HUDEP-2 (cell line): ENCODE results near the gene EIF4ENIF1.
"Not testable (repeated sequence)": the region's sequence is repeated elsewhere in the genome, so short reads cannot be mapped to it uniquely, and the experiment has no call there.

ENCODE experiments used
- DNase-seq, 76 experiments: peaks; one replicate each; lab custom pipeline; 2025; ENCODE audit not compliant: unreplicated experiment in 76 of 76; lab: John Stamatoyannopoulos, UW

The EIF4ENIF1 gene

GRCh38 chr22:31447337-31447736, 42.3 kb downstream of the EIF4ENIF1 start:
- no peak for DNase-seq

- DNase-seq = no peak
Observed at GRCh38 chr22:31446767-31447166, 42.9 kb downstream of the EIF4ENIF1 start.

GRCh38 chr22:31446208-31446607, 43.4 kb downstream of the EIF4ENIF1 start:
- DNase-seq = no peak

GRCh38 chr22:31445642-31446041, 44.0 kb downstream of the EIF4ENIF1 start:
- DNase-seq = no peak

- no peak for DNase-seq
Observed at GRCh38 chr22:31443516-31443915, 46.1 kb downstream of the EIF4ENIF1 start.

- no peak for DNase-seq
Observed at GRCh38 chr22:31442768-31443489, 46.7 kb downstream of the EIF4ENIF1 start.

- no peak for DNase-seq
Observed at GRCh38 chr22:31441652-31442051, 48.0 kb downstream of the EIF4ENIF1 start.

GRCh38 chr22:31440681-31441080, 49.0 kb downstream of the EIF4ENIF1 start:
- no peak for DNase-seq

GRCh38 chr22:31439808-31440207, 49.8 kb downstream of the EIF4ENIF1 start:
- no peak for DNase-seq

GRCh38 chr22:31436132-31436531, 53.5 kb downstream of the EIF4ENIF1 start:
- DNase-seq = no peak

- no peak for DNase-seq
Observed at GRCh38 chr22:31431950-31432349, 57.7 kb downstream of the EIF4ENIF1 start.

- no peak for DNase-seq
Observed at GRCh38 chr22:31425331-31426050, 64.2 kb downstream of the EIF4ENIF1 start.

- DNase-seq = not testable (repeated sequence)
Observed at GRCh38 chr22:31402350-31402749, 87.3 kb downstream of the EIF4ENIF1 start.

- DNase-seq = peak in 1 of 76 experiments; percentile 7
Observed at GRCh38 chr22:31400023-31400397, 89.6 kb downstream of the EIF4ENIF1 start.

- DNase-seq = peak; percentile 52 to 98 (median 95)
Observed at GRCh38 chr22:31399211-31400022, 90.2 kb downstream of the EIF4ENIF1 start, which contains the start of gene DRG1. DRG1 (plus strand) TSS chr22:31399604; CDS start chr22:31399684, 80 bp downstream.

- DNase-seq = peak in 3 of 76 experiments; percentile 3 to 10 (median 5)
Observed at GRCh38 chr22:31398231-31398630, 91.4 kb downstream of the EIF4ENIF1 start.

GRCh38 chr22:31394326-31394725, 95.3 kb downstream of the EIF4ENIF1 start:
- no peak for DNase-seq

GRCh38 chr22:31393893-31394292, 95.7 kb downstream of the EIF4ENIF1 start:
- DNase-seq = no peak
